Measurements from ENCODE around the gene ARHGAP40. TPM values are rescaled to one million over a fixed set of nuclear protein-coding genes. Genes with fewer than 3 reads are reported as not detected.

ARHGAP40 gene
- total RNA-seq, 4 donors from 2014 or later: not detected

DNA sequence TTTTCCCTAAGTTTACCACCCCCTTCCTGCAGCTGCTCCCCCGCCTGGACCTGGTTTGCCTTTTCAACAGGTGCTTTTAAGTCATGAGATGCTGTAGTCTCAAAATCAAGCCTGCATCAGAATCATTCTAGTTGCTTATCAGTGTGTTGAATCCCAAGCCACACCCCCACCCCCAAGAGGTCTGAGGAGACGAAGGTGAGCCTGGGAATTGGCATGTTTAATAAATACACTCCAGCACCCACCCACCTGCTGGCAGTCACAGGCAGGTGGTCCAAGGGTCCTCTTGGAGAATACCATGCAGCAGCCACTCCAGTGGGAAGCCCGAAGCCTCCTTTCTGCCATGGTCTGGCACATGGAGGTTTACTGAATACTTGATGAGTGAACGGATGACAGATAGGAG is 21.7 kb upstream of the ARHGAP40 start:
- H3K27me3 ChIP-seq: peaks cover 12% of the 10 kb centered on the region
- H3K9me3 ChIP-seq: no peaks in the 10 kb centered on the region
- WGBS, 2 donors (ENCODE audit: low coverage in 1 of 2): 79 to 100% methylated on average over 1 to 2 of the region's 4 CpGs
- no peak overlapping the region for H3K27ac ChIP-seq
- no peak overlapping the region for H3K4me3 ChIP-seq
- peaks cover 1 to 31% of the 10 kb centered on the region in 2 donors for H3K36me3 ChIP-seq
- TF ChIP-seq POLR2AphosphoS5 (IDR thresholded peaks at IDR 0.05): no peak
- TF ChIP-seq EP300 (IDR thresholded peaks at IDR 0.05): no peak
- no peak for TF ChIP-seq POLR2A (IDR thresholded peaks at IDR 0.05)
- TF ChIP-seq, protein P1, sequence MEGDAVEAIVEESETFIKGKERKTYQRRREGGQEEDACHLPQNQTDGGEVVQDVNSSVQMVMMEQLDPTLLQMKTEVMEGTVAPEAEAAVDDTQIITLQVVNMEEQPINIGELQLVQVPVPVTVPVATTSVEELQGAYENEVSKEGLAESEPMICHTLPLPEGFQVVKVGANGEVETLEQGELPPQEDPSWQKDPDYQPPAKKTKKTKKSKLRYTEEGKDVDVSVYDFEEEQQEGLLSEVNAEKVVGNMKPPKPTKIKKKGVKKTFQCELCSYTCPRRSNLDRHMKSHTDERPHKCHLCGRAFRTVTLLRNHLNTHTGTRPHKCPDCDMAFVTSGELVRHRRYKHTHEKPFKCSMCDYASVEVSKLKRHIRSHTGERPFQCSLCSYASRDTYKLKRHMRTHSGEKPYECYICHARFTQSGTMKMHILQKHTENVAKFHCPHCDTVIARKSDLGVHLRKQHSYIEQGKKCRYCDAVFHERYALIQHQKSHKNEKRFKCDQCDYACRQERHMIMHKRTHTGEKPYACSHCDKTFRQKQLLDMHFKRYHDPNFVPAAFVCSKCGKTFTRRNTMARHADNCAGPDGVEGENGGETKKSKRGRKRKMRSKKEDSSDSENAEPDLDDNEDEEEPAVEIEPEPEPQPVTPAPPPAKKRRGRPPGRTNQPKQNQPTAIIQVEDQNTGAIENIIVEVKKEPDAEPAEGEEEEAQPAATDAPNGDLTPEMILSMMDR (IDR thresholded peaks at IDR 0.05): no peak
- ATAC-seq: no peak
- no peaks in the 10 kb centered on the region for H3K4me1 ChIP-seq

DNA sequence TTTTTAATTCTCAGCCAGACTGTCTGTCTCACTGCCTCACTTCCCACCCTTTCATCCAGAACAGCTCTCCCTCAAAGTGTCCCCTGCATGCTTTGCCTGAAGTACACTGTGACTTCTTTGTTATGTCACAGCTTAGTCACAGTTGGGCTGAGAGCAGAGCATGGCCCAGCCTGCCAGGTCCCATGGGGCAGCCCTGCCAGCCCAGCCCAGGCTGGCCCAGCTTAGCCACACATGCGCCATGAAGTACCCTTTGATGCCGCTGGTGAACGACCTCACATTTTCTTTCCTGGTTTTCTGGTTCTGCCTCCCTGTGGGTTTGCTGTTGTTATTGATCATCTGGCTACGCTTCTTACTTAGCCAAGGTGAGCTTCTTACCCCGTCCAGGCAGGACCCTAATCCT is 20.6 kb upstream of the ARHGAP40 start, which contains the start of gene ADIG:
ADIG (plus strand) TSS at position 185 of the 400 bp plus-strand sequence; CDS start at position 239, 54 bp downstream.
- WGBS, 2 donors (ENCODE audit: low coverage in 1 of 2): 92% methylated on average over 2 of the region's 5 CpGs; no CpG with 5 or more reads in 1 of the 2 donors
- no peak for TF ChIP-seq POLR2AphosphoS5 (IDR thresholded peaks at IDR 0.05)
- TF ChIP-seq POLR2A (IDR thresholded peaks at IDR 0.05): no peak
- TF ChIP-seq EP300 (IDR thresholded peaks at IDR 0.05): no peak
- TF ChIP-seq, protein P1 (IDR thresholded peaks at IDR 0.05): no peak
- Histone ChIP-seq H3K27ac (no peak within 1 kb of the TSS), H3K4me3 (no peak within 1 kb of the TSS), H3K27me3 (peaks cover 22% of the 10 kb centered on the region), H3K9me3 (no peaks in the 10 kb centered on the region), H3K36me3 (peaks cover 0 to 20% of the 10 kb centered on the region in 2 donors), H3K4me1 (no peaks in the 10 kb centered on the region)
- no peak for ATAC-seq

DNA sequence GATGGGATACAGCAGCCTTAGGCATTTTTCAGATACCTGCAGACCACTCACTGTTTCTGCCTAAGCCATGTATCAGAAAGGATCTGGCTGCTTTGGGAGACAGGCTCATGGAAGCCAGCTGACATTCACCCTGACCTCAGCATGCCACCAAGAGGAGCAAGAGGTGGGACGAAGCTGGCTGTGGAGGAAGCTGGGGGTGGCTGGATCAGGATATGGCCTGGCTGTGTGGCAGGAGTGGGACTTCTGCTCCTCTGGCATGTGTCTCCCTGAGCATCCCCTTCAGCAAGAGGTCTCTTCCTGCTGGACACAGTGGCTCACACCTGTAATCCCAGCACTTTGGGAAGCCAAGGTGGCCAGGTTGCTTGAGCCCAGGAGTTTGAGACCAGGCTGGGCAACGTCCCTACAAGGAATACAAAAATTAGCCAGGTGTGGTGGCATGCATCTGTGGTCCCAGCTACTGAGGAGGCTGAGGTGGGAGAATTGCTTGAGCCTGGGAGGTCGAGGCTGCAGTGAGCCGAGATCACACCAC is 19.7 kb upstream of the ARHGAP40 start:
- Histone ChIP-seq H3K27ac (no peak overlapping the region), H3K9me3 (no peaks in the 10 kb centered on the region), H3K27me3 (peaks cover 31% of the 10 kb centered on the region), H3K4me3 (no peak overlapping the region), H3K4me1 (no peaks in the 10 kb centered on the region), H3K36me3 (peaks cover 0 to 11% of the 10 kb centered on the region in 2 donors)
- WGBS, 2 donors (ENCODE audit: low coverage in 1 of 2): 20% methylated on average over 1 of the region's 4 CpGs; no CpG with 5 or more reads in 1 of the 2 donors
- no peak for ATAC-seq
- TF ChIP-seq, protein P1 (IDR thresholded peaks at IDR 0.05): no peak
- TF ChIP-seq EP300 (IDR thresholded peaks at IDR 0.05) (no peak), POLR2A (IDR thresholded peaks at IDR 0.05) (no peak), POLR2AphosphoS5 (IDR thresholded peaks at IDR 0.05) (no peak)

DNA sequence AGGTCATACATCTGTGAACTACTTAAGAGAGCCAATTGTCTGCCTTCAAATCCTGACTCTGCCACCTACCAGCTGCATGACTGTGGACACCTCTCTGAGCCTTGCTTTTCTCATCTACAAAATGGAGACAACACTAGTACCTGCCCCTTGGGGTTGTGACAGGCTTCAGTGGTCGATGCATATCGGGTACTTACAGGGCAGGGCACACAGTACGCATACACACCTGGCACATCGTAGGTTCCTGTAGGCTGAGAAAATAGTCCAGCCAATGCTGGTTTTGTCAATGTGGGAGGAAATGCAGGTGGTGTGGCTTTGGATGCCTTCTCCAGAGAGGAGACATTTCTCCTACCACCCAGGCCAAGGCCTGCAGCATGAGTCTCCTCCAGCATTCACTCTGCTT is 18.3 kb upstream of the ARHGAP40 start:
- no peak for TF ChIP-seq EP300 (IDR thresholded peaks at IDR 0.05)
- TF ChIP-seq POLR2A (IDR thresholded peaks at IDR 0.05): no peak
- no peak for TF ChIP-seq POLR2AphosphoS5 (IDR thresholded peaks at IDR 0.05)
- TF ChIP-seq, protein P1 (IDR thresholded peaks at IDR 0.05): no peak
- Histone ChIP-seq H3K4me3 (no peak overlapping the region), H3K4me1 (no peaks in the 10 kb centered on the region), H3K27ac (no peak overlapping the region), H3K27me3 (peaks cover 40% of the 10 kb centered on the region), H3K9me3 (no peaks in the 10 kb centered on the region), H3K36me3 (no peaks in the 10 kb centered on the region)
- no CpG with 5 or more reads among the region's 4 CpGs for WGBS, 2 donors (ENCODE audit: low coverage in 1 of 2)
- ATAC-seq: no peak

DNA sequence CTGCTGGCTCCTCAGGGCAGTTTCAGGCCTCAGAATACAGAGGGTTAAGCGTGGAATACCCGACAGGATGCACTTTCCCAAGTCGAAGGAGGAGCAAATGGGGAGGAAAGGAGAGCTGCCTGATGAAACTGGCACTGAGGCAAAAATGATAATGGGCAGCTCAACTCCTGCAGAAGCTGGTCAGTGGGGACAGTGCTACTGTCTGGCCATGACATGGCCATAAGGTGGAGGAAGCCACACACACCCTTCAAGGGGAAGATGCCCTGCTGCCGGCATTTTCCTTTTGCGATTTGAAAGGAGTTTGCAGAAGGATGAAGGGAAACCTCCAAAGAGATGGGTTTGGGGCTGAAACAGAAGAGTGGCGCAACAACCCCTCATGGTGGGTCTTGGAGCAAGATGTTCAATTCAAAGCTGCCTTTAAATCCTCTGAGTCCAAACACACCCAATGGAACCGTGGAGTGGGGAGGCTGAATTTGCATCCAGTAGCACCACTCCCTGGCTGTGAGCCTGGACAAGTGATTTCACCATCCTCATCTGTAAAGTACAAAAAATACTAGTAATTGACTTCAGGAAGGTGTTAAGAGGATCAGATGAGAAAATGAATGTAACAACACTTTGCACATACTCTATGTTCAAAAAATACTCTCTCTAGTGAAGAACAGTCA is 17.4 kb upstream of the ARHGAP40 start:
- ATAC-seq: no peak
- H3K27me3 ChIP-seq: peaks cover 49% of the 10 kb centered on the region
- no peaks in the 10 kb centered on the region for H3K9me3 ChIP-seq
- 20 to 72% methylated on average over 1 to 4 of the region's 7 CpGs for WGBS, 2 donors (ENCODE audit: low coverage in 1 of 2)
- no peaks in the 10 kb centered on the region for H3K36me3 ChIP-seq
- no peaks in the 10 kb centered on the region for H3K4me1 ChIP-seq
- TF ChIP-seq POLR2A (IDR thresholded peaks at IDR 0.05) (no peak), POLR2AphosphoS5 (IDR thresholded peaks at IDR 0.05) (no peak), EP300 (IDR thresholded peaks at IDR 0.05) (no peak)
- TF ChIP-seq, protein P1 (IDR thresholded peaks at IDR 0.05): no peak
- H3K27ac ChIP-seq: no peak overlapping the region
- H3K4me3 ChIP-seq: no peak overlapping the region
